ENCODE data around the gene SEMA5A.

DNA sequence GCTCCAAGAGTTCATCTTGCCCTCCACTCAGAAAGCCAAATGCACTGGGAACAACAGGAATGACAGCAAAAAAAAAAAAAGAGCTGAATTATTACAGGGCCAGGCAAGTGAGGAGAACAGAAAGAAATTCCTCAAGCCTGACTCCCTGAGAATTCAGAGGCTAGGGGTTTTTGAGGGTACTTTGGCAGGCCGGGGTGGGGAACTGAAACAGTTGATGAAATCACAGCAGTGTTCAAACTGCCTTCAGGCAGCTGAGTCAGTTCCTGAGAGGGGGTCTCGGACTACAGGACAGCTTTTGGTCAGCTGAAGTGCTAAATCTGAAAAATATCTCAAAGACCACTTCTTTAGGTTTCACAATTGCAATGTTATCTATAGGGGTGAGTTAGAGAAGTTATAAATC lies 419.4 kb downstream of the SEMA5A start:
- TF ChIP-seq, protein P1, sequence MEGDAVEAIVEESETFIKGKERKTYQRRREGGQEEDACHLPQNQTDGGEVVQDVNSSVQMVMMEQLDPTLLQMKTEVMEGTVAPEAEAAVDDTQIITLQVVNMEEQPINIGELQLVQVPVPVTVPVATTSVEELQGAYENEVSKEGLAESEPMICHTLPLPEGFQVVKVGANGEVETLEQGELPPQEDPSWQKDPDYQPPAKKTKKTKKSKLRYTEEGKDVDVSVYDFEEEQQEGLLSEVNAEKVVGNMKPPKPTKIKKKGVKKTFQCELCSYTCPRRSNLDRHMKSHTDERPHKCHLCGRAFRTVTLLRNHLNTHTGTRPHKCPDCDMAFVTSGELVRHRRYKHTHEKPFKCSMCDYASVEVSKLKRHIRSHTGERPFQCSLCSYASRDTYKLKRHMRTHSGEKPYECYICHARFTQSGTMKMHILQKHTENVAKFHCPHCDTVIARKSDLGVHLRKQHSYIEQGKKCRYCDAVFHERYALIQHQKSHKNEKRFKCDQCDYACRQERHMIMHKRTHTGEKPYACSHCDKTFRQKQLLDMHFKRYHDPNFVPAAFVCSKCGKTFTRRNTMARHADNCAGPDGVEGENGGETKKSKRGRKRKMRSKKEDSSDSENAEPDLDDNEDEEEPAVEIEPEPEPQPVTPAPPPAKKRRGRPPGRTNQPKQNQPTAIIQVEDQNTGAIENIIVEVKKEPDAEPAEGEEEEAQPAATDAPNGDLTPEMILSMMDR (IDR thresholded peaks at IDR 0.05) = no peak
- TF ChIP-seq POLR2A (IDR thresholded peaks at IDR 0.05) = no peak

All from breast epithelium (tissue), 3 donors.